Activated CD8-positive, alpha-beta memory T cell treated with anti-CD3 and anti-CD28 coated beads, Interleukin-2, amount 50 U/mL, for 1 hour (primary cell): Measurements from ENCODE around the gene RAI1.
"Not testable (repeated sequence)": the region's sequence is repeated elsewhere in the genome, so short reads cannot be mapped to it uniquely, and the experiment has no call there.

ENCODE experiments used
- DNase-seq: peaks from one replicate; pipeline ENCODE4 v3.0.0-alpha.2; 2020; ENCODE audit errors: extremely low read depth

RAI1 gene

GRCh38 chr17:17681744-17682292, 560 bp downstream of the RAI1 start:
- DNase-seq, result no peak

- no peak for DNase-seq
These were observed 1.1 kb downstream of the RAI1 start for GRCh38 chr17:17682293-17682736.

GRCh38 chr17:17682737-17683680, 1.8 kb downstream of the RAI1 start:
- peak; percentile 66 for DNase-seq

GRCh38 chr17:17683710-17684365, 2.6 kb downstream of the RAI1 start:
- no peak for DNase-seq

GRCh38 chr17:17684906-17685774, 3.9 kb downstream of the RAI1 start:
- DNase-seq, result no peak

GRCh38 chr17:17685775-17686291, 4.6 kb downstream of the RAI1 start:
- no peak for DNase-seq

- DNase-seq, result no peak
These were observed 8.1 kb downstream of the RAI1 start for GRCh38 chr17:17689312-17689711.

GRCh38 chr17:17690233-17690632, 9.0 kb downstream of the RAI1 start:
- DNase-seq, result not testable (repeated sequence)

GRCh38 chr17:17691468-17692263, 10.4 kb downstream of the RAI1 start:
- no peak for DNase-seq

- no peak for DNase-seq
These were observed 11.3 kb downstream of the RAI1 start for GRCh38 chr17:17692353-17693252.

GRCh38 chr17:17693253-17694168, 12.3 kb downstream of the RAI1 start:
- DNase-seq, result no peak

GRCh38 chr17:17694169-17695081, 13.2 kb downstream of the RAI1 start:
- peak; percentile 53 for DNase-seq

GRCh38 chr17:17696085-17696484, 14.8 kb downstream of the RAI1 start:
- no peak for DNase-seq

- DNase-seq, result no peak
These were observed 15.8 kb downstream of the RAI1 start for GRCh38 chr17:17696882-17697633.

GRCh38 chr17:17698371-17698770, 17.1 kb downstream of the RAI1 start:
- no peak for DNase-seq

- DNase-seq, result no peak
These were observed 17.7 kb downstream of the RAI1 start for GRCh38 chr17:17698869-17699351.
